HG03039 (cell line): Measurements from ENCODE around the gene ECM2.

Source experiments
- ATAC-seq: cut with Tn5 transposase; IDR thresholded peaks from one replicate; pipeline ENCODE4 v1.9.1; 2021; ENCODE audit warnings: mild to moderate bottlenecking, moderate library complexity; ENCODE audit not compliant: unreplicated experiment

ECM2 gene

GRCh38 chr9:92501671-92502393 lies 34.0 kb downstream of the ECM2 start:
- ATAC-seq: no peak

GRCh38 chr9:92500725-92501124 lies 35.1 kb downstream of the ECM2 start:
- ATAC-seq: no peak

- no peak for ATAC-seq
Measured at GRCh38 chr9:92499701-92500100, 36.1 kb downstream of the ECM2 start.

GRCh38 chr9:92496396-92497176 lies 39.2 kb downstream of the ECM2 start:
- ATAC-seq: no peak

- ATAC-seq: no peak
Measured at GRCh38 chr9:92494856-92495255, 40.9 kb downstream of the ECM2 start.

GRCh38 chr9:92493749-92494387 lies 41.9 kb downstream of the ECM2 start:
- ATAC-seq: no peak

GRCh38 chr9:92492781-92493401 lies 42.9 kb downstream of the ECM2 start:
- no peak for ATAC-seq

GRCh38 chr9:92488681-92489550 lies 46.9 kb downstream of the ECM2 start:
- no peak for ATAC-seq

- no peak for ATAC-seq
Measured at GRCh38 chr9:92486371-92486770, 49.4 kb downstream of the ECM2 start.

- no peak for ATAC-seq
Measured at GRCh38 chr9:92484563-92484962, 51.2 kb downstream of the ECM2 start.

- no peak for ATAC-seq
Measured at GRCh38 chr9:92483627-92484545, 51.9 kb downstream of the ECM2 start.

GRCh38 chr9:92482805-92483204 lies 53.0 kb downstream of the ECM2 start:
- no peak for ATAC-seq

GRCh38 chr9:92482329-92482728 lies 53.5 kb downstream of the ECM2 start, which contains the start of gene ASPN:
Gene ASPN (minus strand): TSS chr9:92482506.
- ATAC-seq: no peak

- ATAC-seq: no peak
Measured at GRCh38 chr9:92480986-92481633, 54.7 kb downstream of the ECM2 start.

GRCh38 chr9:92480291-92480771 lies 55.5 kb downstream of the ECM2 start:
- ATAC-seq: no peak

GRCh38 chr9:92479346-92479745 lies 56.4 kb downstream of the ECM2 start:
- ATAC-seq: no peak

- ATAC-seq: no peak
Measured at GRCh38 chr9:92478783-92479182, 57.0 kb downstream of the ECM2 start.

- no peak for ATAC-seq
Measured at GRCh38 chr9:92476962-92477361, 58.8 kb downstream of the ECM2 start.

GRCh38 chr9:92474587-92474986 lies 61.2 kb downstream of the ECM2 start:
- no peak for ATAC-seq
